NOMO-1 treated with DMSO at 0.1 percent for 48 hours (cell line): ENCODE data around the gene TBX10.
"Not testable (repeated sequence)": the region's sequence is repeated elsewhere in the genome, so short reads cannot be mapped to it uniquely, and the experiment has no call there.

Experiments used
- DNase-seq: peaks from one replicate; lab custom pipeline; 2025; ENCODE audit not compliant: unreplicated experiment; lab: John Stamatoyannopoulos, UW

The TBX10 gene

DNA sequence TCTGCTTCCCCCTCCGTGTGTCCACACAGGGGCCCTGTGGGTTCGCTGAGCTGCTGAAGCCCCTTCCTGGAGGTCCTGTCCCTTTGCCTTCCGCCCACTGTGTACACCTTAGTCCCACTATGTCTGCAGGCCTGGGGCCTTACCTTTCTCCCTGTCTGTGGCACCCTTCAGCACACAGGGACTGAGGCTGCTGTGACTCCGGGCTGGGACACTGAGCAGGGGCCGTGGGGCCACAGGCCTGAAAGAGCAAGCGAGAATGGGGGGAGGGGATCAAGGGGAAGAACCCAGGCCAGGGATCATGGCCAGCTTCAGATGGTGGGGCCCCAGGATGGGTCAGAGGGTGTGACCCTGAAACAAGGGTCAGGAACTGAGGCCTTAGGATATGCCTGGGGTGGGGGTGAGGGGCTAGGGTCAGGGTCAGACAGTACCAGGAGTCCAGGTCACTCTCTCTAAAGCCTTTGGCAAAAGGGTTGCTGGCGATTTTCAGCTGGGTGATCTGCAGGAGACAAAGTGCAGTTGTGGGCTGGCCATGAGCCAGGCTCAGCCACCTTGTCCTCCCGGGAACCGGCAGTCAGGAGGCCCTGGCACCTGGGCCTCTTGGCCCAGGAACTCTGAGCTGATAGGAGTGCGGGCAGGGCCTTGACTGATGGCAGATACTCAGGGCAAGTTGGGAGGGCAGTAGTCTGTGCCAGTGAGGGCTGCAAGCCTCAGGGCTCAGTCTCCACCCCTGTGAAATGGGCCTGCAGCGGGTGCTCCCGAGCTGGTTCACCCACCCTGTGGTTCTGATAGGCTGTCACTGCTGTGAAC, 7.2 kb downstream of the TBX10 start:
- no peak for DNase-seq

DNA sequence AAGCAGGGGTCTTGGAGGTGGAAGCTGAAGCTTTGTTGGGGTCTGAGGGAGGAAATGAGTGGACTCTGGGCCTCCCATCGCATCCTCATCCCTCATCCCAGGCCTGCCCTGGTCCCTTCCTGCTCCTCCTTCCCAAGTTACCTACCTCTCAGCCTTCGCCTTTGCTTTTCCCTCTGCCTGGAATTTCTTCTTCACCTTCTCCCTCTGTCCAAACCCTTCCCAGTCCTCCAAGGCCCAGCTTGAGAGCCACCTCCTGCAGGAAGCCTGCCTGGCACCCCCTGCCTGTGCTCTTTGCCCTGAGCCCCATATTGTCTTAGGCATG, 7.7 kb downstream of the TBX10 start:
- DNase-seq = no peak

DNA sequence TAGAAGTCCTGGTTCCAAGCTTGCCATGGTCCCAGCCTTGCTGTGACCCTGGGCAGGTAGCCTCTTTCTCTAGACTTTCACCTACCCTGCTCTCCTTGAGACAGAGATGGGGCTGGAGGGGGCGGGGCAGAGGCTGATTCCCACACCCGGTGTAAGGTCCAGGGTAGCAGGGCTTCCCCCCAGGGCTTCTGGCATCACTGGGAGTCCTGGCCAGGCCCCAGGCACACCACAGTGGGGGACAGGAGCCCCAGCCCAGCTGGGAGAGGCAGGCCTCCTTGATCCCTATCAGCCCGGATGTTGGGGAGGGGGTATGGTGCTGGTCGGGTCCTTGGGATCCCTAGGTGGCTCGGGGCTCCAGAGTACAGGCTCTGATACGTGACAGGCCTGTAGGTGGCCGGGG, 8.2 kb downstream of the TBX10 start:
- DNase-seq = no peak

DNA sequence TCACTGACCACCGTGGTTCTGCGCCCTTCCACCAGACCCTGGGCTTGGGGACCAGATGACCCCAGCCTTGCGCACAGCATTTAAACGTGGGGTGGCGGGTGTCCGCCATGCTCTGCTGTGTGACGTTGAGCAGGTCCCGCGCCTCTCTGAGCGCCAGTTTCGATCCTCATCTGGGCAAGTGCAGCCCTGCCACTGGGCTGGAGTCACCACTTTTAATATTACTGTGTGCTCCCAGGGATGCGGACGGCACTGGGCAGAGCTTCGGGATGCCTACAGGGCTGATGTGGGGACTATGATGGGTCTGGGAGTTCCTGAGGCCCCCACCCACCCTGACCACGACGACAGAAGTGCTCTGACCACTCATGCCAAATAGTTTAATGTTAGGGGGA, 8.6 kb downstream of the TBX10 start:
- DNase-seq = no peak

DNA sequence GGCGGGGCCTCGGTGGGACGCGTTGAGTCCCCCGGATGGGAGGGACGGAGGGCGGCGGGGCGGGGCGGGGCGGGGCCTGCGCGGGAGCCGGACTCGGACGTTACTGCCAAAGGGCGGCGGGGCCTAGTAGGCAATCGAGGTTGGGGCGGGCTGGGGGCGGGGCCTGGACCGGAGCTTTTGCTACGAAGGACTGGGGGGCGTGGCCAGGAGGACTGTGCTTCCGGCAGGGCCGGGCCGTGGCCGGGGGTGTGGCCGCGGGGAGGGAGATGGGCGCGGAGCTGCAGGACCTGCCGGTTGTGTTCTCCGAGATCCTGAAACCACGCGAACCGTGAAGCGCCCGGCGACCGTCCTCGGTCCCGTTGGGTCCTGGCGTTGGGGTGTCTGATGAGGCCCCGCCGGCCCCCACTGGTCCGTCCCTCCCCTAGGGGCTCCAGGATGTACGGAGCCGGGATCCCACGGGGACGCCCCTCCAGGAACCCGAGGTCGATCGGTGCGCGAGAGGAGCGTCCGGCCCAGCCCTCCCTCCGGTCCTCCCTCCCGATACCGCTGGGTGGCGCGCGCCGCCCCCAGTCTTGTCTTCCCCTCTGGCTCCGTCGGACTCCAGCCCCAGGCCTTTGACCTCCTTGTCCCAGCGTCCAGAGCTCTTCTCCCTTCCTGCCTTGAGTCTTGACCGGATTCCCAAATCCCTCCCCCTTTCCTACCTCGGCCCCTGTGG, 9.2 kb downstream of the TBX10 start:
- DNase-seq = peak; percentile 97

DNA sequence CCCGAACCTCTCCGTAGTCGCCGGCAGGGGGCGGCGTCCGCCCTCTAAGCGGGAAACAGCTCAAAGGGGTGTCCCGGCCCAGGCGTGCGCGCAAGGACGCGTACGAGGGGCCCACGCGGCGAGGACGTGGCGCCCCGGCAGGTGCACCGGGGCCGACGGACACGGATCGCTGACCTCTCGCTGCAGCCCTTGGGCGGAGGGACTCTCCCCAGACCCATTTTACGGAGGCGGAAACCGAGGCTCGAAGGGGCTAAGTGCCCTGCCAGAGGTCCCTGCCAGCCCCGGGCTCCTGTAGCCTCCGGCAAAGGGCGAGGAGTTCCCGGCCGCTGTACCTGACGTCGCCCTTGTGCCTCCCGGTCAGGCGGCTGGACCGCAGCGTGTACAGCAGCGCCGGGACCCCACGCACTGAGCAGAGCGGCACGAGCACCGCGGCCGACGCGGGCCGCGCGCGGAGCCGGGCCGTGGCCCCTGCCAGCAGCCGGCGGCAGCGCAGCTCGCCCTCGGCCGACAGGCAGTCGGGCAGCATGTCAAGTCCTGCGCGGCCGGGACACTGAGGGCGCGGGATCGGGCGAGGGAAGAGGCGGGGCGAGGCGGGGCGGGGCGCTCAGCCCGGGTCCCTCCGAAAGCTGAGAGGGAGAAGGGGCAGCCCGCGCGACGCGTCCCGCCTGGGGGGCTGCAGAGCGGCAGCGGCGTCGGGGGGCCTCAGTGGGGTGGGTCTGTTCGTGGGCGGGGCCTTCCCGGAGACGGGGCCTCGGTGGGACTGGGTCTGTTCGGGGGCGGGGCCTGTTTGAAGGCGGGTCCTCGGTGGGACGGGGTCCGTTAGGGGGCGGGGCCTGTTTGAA, 10.0 kb downstream of the TBX10 start, which contains the start of gene NUDT8:
TSS of gene NUDT8 (minus strand) at position 552 of the 842 bp plus-strand sequence. CDS start at position 526, 26 bp downstream.
- peak; percentile 80 for DNase-seq

DNA sequence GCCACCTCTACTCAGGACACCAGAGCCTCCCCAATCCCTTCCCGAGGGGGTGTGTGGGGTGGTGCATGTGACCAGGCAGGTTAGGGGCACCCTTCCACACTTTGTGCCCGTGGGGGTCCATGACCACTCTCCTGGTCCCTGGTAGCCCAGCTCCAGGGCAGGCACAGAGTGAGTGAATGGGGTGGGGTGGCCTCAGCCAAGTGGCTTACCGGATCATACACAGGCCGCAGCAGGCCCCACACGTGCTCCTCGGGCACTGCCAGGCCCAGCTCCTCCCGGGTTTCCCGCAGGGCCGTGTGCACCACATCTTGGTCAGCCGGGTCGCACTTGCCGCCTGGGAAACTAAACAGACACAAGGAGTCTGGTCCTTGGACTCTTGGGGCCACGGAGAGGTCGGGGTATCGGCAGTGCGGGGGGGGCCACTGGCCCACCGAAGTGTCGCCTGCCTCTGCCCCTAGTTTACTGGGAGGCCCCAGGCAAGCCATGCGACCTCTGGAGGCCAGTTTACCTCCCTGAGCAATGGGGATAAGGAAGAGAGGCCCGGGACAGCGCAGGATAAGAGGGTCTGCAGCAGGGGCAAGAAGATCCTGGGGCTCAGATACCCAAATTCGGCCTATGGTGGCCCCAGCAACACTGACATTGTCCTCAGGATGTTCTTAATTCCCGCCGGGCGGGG, 10.7 kb downstream of the TBX10 start:
- no peak for DNase-seq

DNA sequence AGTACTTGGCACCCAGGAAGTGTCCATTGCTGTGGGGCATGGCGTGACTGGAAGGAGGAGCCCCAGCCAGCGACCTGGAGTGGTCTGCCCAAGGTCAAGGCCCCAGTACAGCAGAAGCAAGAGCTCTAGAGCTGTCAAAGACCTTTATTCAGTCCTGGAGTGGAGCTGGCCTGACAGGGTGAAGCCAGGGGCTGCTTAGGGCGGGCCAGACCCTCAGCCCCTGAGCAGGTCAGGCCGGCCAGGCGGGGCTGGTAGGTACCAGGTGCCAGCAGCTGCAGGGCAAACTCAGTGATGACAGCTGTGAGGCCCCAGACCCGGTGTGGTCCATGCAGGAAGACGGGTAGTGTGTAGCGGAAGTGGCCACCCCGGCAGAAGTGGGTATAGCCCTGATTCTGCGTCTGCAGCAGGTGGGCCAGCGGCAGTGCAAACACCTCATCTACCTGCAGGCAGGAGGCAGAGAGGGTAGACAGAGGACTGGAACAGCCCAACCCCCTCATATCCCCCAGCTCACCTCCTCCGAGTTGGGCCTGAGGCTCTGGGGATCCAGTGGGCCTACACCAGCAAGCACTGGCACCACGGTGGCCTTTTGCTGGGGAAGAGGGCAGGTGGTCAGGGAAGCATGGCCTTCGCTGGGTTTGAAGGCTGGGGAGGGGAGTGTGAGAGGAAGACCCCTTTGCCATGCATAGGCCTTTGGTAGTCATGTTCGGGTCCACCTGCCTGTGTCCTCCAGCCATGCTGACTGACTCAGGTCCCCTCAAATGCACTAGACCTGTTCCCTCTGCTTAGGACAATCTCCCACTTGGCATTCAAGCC, 11.5 kb downstream of the TBX10 start:
- DNase-seq = no peak

DNA sequence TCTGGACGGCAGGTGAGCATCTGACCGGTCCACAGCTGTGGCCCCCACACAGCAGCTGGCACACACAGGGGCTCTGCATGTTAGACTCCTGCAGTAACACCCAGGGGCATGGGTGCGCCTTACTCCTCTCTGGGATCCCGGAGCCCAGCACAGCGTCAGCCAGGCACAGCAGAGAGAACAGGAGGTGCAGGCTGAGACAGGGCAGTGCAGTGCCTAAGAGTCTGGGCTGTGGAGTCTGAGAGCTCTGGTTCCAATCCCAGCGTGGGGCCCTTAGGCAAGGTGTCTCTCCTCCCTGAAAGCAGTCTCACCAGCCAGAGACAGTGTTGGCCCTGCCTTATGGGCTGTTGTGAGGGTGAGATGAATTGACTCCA, 12.1 kb downstream of the TBX10 start:
- DNase-seq = no peak

DNA sequence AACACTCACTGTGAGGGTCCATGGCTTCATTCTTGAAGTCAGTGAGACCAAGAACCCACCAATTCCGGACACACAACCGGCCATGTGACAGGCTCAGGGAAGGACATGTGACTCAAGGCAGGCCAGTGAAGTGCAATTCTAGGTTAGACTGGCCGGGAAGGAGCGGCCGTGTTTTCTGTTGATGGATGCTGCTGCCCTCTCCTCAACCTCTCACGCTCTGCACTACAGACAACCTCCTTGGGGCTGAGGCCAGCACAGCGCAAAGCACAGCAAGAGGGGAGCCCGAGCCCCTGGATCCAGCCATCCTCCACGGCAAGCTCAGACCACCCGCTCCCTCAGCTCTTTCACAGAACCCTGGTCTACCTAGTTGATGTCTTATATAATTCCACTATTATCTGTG, 12.6 kb downstream of the TBX10 start:
- DNase-seq = no peak

DNA sequence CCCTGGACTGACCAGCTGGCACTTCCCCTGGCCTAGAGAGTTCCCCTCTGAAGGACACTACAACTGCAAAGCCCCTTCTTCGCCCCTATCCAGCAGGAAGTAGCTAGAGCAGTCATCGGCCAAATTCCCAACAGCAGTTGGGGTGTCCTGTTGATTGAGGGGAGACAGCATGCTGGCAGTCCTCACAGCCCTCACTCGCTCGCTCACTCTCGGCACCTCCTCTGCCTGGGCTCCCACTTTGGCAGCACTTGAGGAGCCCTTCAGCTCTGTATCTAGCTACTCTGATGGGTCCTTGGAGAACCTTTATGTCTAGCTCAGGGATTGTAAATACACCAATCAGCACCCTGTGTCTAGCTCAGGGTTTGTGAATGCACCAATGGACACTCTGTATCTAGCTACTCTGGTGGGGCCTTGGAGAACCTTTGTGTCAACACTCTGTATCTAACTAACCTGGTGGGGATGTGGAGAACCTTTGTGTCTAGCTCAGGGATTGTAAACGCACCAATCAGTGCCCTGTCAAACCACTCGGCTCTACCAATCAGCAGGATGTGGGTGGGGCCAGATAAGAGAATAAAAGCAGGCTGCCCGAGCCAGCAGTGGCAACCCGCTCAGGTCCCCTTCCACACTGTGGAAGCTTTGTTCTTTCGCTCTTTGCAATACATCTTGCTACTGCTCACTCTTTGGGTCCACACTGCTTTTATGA, 13.3 kb downstream of the TBX10 start:
- not testable (repeated sequence) for DNase-seq

DNA sequence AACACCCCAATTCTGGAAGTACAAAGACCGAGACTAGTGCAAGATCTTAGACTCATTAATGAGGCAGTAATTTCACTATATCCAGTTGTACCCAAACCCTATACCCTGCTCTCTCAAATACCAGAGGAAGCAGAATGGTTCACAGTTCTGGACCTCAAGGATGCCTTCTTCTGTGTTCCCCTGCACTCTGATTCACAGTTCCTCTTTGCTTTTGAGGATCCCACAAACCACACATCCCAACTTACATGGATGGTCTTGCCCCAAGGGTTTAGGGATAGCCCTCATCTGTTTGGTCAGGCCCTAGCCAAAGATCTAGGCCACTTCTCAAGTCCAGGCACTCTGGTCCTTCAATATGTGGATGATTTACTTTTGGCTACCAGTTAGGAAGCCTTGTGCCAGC, 15.8 kb downstream of the TBX10 start:
- DNase-seq = not testable (repeated sequence)

DNA sequence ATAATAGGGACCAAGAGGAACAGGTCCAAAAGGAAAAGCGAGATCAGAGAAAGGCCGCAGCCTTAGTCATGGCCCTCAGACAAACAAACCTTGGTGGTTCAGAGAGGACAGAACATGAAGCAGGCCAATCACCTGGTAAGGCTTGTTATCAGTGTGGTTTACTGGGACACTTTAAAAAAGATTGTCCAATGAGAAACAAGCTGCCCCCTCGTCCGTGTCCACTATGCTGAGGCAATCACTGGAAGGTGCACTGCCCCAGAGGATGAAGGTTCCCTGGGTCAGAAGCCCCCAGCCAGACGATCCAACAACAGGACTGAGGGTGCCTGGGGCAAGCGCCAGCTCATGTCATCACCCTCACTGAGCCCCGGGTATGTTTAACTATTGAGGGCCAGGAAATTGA, 16.7 kb downstream of the TBX10 start:
- not testable (repeated sequence) for DNase-seq

DNA sequence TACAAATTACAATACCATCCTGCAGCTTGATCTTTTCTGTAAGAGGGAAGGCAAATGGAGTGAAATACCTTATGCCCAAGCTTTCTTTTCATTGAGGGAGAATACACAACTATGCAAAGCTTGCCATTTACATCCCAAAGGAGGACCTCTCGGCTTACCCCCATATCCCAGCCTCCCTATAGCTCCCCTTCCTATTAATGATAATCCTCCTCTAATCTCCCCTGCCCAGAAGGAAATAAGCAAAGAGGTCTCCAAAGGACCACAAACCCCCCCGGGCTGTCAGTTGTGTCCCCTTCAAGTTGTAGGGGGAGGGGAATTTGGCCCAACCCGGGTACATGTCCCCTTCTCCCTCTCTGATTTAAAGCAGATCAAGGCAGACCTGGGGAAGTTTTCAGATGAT, 17.6 kb downstream of the TBX10 start:
- not testable (repeated sequence) for DNase-seq

DNA sequence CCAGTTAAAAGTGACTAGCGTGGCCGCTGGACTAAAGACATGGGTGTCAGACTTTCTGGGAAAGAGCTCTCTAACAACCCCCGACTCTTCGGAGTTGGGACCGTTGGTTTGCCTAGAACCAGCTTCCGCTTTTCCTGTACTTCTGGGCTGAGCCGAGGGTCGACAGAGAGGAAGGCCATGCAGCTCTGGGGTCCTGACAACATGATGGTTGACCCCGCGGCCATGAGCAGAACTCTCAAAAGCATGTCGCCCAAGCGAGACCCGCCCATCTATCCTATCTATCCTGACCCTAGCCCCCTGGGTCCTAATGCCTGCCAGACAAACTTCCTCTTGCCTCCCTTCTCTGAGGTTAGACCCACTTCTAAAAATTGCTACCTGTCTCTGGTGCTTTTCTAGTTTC, 18.9 kb downstream of the TBX10 start:
- not testable (repeated sequence) for DNase-seq

DNA sequence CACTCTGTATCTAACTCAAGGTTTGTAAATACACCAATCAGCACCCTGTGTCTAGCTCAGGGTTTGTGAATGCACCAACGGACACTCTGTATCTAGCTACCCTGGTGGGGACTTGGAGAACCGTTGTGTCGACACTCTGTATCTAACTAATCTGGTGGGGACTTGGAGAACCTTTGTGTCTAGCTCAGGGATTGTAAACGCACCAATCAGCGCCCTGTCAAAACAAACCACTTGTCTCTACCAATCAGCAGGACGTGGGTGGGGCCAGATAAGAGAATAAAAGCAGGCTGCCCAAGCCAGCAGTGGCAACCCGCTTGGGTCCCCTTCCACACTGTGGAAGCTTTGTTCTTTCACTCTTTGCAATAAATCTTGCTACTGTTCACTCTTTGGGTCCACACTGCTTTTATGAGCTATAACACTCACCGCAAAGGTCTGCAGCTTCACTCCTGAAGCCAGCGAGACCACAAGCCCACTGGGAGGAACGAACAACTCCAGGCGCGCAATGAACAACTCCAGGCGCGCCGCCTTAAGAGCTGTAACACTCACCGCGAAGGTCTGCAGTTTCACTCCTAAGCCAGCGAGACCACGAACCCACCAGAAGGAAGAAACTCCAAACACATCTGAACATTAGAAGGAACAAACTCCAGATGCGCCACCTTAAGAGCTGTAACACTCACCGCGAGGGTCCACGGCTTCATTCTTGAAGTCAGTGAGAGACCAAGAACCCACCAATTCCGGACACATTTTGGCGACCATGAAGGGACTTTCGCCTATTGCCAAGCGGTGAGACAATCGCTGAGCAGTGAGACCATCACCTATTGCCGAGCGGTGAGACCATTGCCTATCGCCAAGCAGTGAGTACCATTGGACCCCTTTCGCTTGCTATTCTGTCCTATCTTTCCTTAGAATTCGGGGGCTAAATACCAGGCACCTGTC, 19.6 kb downstream of the TBX10 start:
- DNase-seq = not testable (repeated sequence)

DNA sequence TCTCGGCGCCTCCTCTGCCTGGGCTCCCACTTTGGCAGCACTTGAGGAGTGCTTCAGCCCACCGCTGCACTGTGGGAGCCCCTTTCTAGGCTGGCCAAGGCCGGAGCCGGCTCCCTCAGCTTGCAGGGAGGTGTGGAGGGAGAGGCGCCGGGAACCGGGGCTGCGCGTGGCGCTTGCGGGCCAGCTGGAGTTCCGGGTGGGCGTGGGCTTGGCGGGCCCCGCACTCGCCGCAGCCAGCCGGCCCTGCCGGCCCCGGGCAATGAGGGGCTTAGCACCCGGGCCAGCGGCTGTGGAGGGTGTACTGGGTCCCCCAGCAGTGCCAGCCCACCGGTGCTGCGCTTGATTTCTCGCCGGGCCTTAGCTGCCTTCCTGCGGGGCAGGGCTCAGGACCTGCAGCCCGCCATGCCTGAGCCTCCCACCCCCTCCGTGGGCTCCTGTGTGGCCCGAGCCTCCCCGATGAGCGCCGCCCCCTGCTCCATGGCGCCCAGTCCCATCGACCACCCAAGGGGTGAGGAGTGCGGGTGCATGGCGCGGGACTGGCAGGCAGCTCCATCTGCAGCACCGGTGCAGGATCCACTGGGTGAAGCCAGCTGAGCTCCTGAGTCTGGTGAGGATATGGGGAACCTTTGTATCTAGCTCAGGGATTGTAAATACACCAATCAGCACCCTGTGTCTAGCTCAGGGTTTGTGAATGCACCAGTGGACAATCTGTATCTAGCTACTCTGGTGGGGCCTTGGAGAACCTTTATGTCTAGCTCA, 20.5 kb downstream of the TBX10 start:
- not testable (repeated sequence) for DNase-seq
